Thymus (tissue), 11 donors: ENCODE measurements around the gene CCDC152. TPM values are rescaled to one million over a fixed set of nuclear protein-coding genes. Genes with fewer than 3 reads are reported as not detected.

Experiments used
- DNase-seq, 9 donors: peaks; one replicate each; pipeline ENCODE4 v3.0.0-alpha.2; 2013; ENCODE audit warnings: low spot score in 9 of 9, low read depth in 6 of 9, missing footprints in 1 of 9
- H3K27ac ChIP-seq, 2 donors: one replicate each; pipeline ENCODE4 v1.5.1; 2013; ENCODE audit warnings: control low read depth in 1 of 2, low read depth in 1 of 2, low read length in 1 of 2, mild to moderate bottlenecking in 1 of 2, moderate library complexity in 1 of 2
- H3K27me3 ChIP-seq, 2 donors: one replicate each; pipeline ENCODE4 v1.5.1; 2013; ENCODE audit warnings: low read length in 1 of 2; ENCODE audit not compliant: control insufficient read depth in 2 of 2, insufficient read depth in 1 of 2
- H3K36me3 ChIP-seq, 2 donors: one replicate each; pipeline ENCODE4 v1.5.1; 2013; ENCODE audit warnings: low read length in 1 of 2, mild to moderate bottlenecking in 1 of 2, moderate library complexity in 1 of 2; ENCODE audit not compliant: control insufficient read depth in 2 of 2, insufficient read depth in 2 of 2
- H3K4me1 ChIP-seq, 2 donors: one replicate each; pipeline ENCODE4 v1.5.1; 2013; ENCODE audit warnings: low read length in 2 of 2; ENCODE audit not compliant: control insufficient read depth in 2 of 2, insufficient read depth in 2 of 2
- H3K4me3 ChIP-seq, 2 donors: one replicate each; pipeline ENCODE4 v1.5.1; 2013; ENCODE audit warnings: low read length in 2 of 2, control low read depth in 1 of 2, mild to moderate bottlenecking in 1 of 2
- H3K9me3 ChIP-seq, 2 donors: one replicate each; pipeline ENCODE4 v1.5.1; 2013; ENCODE audit warnings: low read length in 1 of 2, mild to moderate bottlenecking in 1 of 2; ENCODE audit not compliant: control insufficient read depth in 2 of 2, insufficient read depth in 1 of 2
- WGBS: extraction: QIAGEN DNeasy Blood & Tissue Kit; methylation state at CpG from one replicate; pipeline ENCODE4 v1.1.7; 2013; 5-methylcytosine and 5-hydroxymethylcytosine counted together
- polyA plus RNA-seq: library from polyadenylated mRNA; stranded (reverse); fragments of 200-250 nt; gene quantifications from one replicate; pipeline ENCODE4 v1.2.3, GENCODE V29; 2013
- total RNA-seq: library from RNA; stranded (reverse); fragments of 120-200 nt; gene quantifications from one replicate; pipeline ENCODE4 v1.2.4, GENCODE V29; 2013
- donor health status: healthy.

CCDC152 gene
- total and polyA plus RNA-seq, 2 donors = 3.2 to 5.1 TPM

DNA sequence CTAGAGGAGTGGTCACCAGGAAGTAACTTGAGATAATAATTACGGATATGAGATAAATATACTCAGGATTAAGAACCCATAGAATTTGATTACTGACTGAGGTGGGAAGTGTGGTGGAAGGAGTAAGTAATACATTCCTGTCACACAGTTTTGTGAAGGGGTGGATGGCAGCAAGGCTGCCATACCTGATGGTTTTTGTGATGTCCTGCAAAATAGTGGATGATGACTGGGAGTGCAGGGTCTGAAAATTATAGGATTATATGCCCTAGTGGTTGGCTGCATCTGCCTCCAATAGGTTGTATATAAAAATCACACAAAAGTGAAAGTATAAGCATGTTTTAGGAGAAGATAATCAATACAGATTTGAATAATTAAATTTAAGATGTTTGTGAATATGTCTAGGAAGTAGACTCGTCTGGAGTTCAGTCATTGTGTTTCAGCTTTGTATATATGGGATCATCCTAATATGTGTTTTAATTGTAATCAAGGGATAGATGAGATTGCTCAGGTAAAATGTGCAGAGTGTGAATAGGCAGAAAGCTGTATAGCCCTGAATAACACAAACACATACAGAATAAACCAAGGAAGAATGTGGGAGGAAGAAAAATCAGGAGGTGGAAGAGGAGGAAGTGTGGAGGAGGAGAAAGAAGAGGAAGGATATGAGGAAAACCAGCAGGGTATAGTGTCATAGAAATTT is 49.5 kb downstream of the CCDC152 start:
- H3K27ac ChIP-seq = no peak overlapping the region
- H3K9me3 ChIP-seq = no peaks in the 10 kb centered on the region
- H3K4me1 ChIP-seq = no peaks in the 10 kb centered on the region
- H3K4me3 ChIP-seq = no peak overlapping the region
- 94% methylated on average over 2 of the region's 2 CpGs for WGBS
- no peaks in the 10 kb centered on the region for H3K36me3 ChIP-seq
- H3K27me3 ChIP-seq = no peaks in the 10 kb centered on the region
- DNase-seq = no peak

GRCh38 chr5:42806701-42807262 is 50.2 kb downstream of the CCDC152 start:
- Histone ChIP-seq H3K9me3 (no peaks in the 10 kb centered on the region), H3K36me3 (no peaks in the 10 kb centered on the region), H3K4me3 (no peak overlapping the region), H3K27me3 (no peaks in the 10 kb centered on the region), H3K4me1 (no peaks in the 10 kb centered on the region), H3K27ac (no peak overlapping the region)
- no peak for DNase-seq
- 96% methylated on average over 3 of the region's 3 CpGs for WGBS

GRCh38 chr5:42807722-42808447 is 51.3 kb downstream of the CCDC152 start:
- no peak overlapping the region for H3K4me3 ChIP-seq
- no peak for DNase-seq
- no peak overlapping the region for H3K27ac ChIP-seq
- no peaks in the 10 kb centered on the region for H3K9me3 ChIP-seq
- WGBS = 90% methylated on average over 2 of the region's 2 CpGs
- no peaks in the 10 kb centered on the region for H3K27me3 ChIP-seq
- H3K4me1 ChIP-seq = no peaks in the 10 kb centered on the region
- H3K36me3 ChIP-seq = no peaks in the 10 kb centered on the region

DNA sequence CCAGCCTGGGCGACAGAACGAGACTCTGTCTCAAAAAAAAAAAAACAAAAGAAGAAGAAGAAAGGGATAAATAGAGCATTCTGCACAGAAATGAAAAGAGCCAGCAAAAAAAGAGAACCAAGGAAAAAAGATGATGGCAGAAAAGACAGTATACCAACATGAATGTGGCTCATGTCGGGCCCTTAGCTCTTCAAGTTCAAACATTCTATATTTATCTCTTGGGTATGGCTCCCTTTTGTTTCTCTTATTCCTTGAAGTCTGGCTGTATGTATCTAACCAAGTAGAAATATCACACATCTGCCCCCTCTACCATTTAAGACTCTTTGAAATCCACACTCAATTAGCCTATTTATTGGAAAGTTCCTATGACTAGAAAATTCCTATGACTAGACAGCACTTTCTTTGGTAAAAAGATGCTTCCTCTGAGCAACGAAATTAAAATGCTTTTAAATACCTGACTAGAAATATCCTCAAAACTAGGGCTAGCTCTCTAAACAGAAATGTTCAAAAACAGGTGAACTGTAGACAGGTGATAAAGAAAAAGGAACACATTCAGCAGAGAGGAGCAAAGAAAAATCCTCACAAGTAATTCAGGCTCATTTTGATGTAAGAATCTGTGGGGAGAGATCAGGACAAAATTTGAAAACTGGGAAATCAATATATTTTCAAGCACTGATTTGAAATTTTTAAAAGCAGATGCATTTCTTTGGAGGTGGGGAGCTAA is 52.4 kb downstream of the CCDC152 start:
- 92% methylated on average over 4 of the region's 4 CpGs for WGBS
- Histone ChIP-seq H3K36me3 (no peaks in the 10 kb centered on the region), H3K4me3 (no peak overlapping the region), H3K27ac (no peak overlapping the region), H3K27me3 (no peaks in the 10 kb centered on the region), H3K4me1 (no peaks in the 10 kb centered on the region), H3K9me3 (no peaks in the 10 kb centered on the region)
- no peak for DNase-seq

- Histone ChIP-seq H3K27me3 (no peaks in the 10 kb centered on the region), H3K4me3 (peak overlapping the region; percentile 3 to 31), H3K4me1 (no peaks in the 10 kb centered on the region), H3K27ac (no peak overlapping the region), H3K9me3 (no peaks in the 10 kb centered on the region), H3K36me3 (no peaks in the 10 kb centered on the region)
- DNase-seq = no peak
- WGBS = 94% methylated on average over 3 of the region's 3 CpGs
These were observed 54.4 kb downstream of the CCDC152 start for GRCh38 chr5:42810834-42811590.

GRCh38 chr5:42811591-42812446 is 55.2 kb downstream of the CCDC152 start, which contains the start of gene SELENOP:
Gene SELENOP, minus strand, starts transcription at chr5:42811892. Its CDS starts 3,539 bp downstream, at chr5:42808353.
- H3K9me3 ChIP-seq = no peaks in the 10 kb centered on the region
- H3K27me3 ChIP-seq = no peaks in the 10 kb centered on the region
- no peaks in the 10 kb centered on the region for H3K4me1 ChIP-seq
- H3K27ac ChIP-seq = peak within 1 kb of the TSS in 1 of 2 donors; percentile 34
- peak within 1 kb of the TSS; percentile 3 to 31 for H3K4me3 ChIP-seq
- H3K36me3 ChIP-seq = no peaks in the 10 kb centered on the region
- DNase-seq = peak in 2 of 9 donors; percentile 2 to 27
- WGBS = 48% methylated on average over 8 of the region's 8 CpGs

DNA sequence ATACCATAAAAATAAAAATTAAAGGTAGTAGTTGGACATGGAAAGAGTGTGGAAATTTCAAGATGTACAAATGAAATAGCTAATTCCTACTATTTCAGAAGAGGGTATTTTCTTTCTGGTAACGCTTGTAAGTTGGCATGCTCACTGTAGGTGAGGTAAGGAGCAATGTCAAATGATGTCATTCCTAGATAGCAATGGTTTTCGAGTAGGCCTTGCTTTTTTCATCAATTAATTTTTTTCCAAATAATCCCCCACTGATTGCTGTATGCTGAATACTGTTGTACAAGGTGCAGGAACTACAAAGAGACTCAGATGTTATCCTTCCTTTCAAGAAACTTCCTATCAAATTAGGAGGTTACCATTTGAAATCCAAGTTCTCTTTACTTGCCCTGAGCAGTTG is 56.0 kb downstream of the CCDC152 start:
- WGBS = 97% methylated on average over 2 of the region's 2 CpGs
- Histone ChIP-seq H3K9me3 (no peaks in the 10 kb centered on the region), H3K4me3 (no peak overlapping the region), H3K27me3 (no peaks in the 10 kb centered on the region), H3K27ac (no peak overlapping the region), H3K4me1 (no peaks in the 10 kb centered on the region), H3K36me3 (no peaks in the 10 kb centered on the region)
- DNase-seq = no peak

DNA sequence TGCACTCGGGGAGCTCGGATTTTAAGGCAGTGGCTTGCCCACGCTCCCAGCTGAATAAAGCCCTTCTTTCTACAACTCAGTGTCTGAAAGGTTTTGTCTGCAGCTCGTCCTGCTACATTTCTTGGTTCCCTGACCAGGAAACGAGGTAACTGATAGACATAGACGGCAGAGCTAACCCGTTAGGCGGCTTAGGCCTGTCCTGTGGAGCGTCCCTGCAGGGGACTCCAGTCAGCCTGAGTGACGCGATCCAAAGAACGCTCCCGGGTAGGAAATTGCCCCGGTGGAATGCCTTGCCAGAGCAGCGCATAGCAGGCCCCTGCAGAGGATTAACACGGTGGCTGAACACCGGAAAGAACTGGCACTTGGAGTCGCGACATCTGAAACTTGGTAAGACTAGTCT is 56.9 kb downstream of the CCDC152 start:
- 95% methylated on average over 19 of the region's 19 CpGs for WGBS
- Histone ChIP-seq H3K27ac (no peak overlapping the region), H3K36me3 (no peaks in the 10 kb centered on the region), H3K27me3 (no peaks in the 10 kb centered on the region), H3K4me1 (no peaks in the 10 kb centered on the region), H3K9me3 (no peaks in the 10 kb centered on the region), H3K4me3 (no peak overlapping the region)
- DNase-seq = no peak
